NOMO-1 treated with DMSO at 0.1 percent for 48 hours (cell line): ENCODE measurements around the gene CD74.

Experiments
- DNase-seq: peaks from one replicate; lab custom pipeline; 2025; ENCODE audit not compliant: unreplicated experiment; lab: John Stamatoyannopoulos, UW

Gene CD74

DNA sequence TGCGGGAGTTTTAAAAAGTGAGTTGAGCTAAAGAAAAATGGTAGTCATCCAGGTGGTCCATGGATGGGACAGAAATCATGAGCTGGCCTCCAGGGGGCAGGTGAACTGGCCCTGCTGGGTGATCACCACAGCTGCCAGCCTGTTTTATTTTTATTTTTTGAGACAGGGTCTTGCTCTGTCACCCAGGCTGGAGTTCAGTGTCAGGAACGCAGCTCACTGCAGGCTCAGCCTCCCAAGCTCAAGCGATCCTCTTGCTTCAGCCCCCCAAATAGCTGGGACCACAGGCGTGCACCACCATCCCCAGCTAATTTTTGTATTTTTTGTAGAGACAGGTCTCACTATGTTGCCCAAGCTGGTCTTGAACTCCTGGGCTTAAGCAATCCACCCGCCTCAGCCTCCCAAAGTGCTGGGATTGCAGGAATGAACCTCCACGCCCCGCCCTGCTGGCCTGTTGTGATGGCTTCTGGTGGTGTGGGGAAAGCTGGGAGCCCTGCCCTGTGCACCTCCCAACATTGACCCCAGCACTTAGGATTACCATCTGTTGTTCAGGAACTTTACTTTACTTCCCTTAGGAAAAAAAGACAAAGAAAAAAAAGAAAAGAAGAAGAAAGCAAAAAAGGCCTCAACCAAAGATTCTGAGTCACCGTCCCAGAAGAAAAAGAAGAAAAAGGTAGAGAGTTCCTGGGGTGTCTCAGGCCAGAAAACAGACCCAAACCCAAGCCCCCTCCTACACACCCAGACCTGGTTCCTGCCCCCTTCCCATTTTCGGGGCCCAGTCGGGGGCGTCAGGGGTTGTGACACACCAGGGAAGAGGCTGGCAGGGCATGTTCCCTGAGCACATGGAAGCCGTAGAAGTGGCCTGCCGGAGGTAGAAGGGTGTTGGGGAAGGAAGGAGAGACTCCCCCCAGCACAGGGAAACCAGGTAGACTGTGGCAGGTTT is 14.7 kb downstream of the CD74 start:
- no peak for DNase-seq

DNA sequence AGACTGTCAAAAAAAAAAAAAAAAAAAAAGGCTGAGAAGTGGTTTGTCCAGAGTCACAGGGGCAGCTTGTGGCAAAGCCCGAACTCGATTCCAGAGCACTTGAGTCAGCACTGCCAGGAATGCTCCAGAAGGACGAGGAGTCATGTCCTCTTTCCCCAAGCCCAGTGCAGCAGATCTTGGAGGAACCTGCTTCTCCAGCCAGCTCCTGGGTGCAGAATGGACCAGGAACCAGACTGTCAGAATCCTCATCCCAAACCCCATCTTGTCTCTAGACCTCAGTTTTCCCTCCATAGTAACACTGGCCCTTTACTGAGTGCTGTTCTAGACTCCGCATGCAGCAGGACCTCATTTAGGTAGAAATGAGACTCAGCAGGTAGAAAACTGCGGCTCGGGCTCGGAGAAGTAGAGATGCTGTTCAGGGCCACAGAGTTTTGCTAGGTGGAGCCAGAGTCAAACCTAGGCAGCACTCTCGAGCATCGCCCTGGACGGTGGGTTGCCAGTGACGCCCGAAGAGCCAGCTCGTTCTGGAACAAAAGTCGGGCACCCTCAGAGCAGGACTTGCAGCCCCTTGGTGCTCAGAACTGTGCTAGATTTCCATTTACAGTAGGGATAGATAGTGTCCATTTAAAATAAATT is 15.4 kb downstream of the CD74 start:
- no peak for DNase-seq

DNA sequence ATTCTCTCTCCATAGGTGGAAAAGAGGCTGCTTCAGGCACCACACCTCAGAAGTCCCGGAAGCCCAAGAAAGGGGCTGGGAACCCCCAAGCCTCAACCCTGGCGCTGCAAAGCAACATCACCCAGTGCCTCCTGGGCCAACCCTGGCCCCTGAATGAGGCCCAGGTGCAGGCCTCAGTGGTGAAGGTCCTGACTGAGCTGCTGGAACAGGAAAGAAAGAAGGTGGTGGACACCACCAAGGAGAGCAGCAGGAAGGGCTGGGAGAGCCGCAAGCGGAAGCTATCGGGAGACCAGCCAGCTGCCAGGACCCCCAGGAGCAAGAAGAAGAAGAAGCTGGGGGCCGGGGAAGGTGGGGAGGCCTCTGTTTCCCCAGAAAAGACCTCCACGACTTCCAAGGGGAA is 16.4 kb downstream of the CD74 start:
- DNase-seq: no peak

DNA sequence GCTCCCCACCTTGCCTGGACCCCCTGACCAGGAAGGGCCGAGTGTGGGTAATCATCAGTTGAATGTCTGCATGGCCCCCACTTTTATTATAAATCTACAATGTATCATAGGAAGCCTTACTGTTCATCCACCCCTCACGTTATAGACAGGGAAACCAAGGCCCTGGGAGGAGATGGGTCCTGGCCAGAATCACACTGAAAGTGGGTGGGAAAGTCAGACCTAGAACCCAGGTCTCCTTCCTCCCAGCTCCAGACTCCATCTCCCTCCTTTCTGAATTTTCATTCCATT is 17.1 kb downstream of the CD74 start:
- no peak for DNase-seq

DNA sequence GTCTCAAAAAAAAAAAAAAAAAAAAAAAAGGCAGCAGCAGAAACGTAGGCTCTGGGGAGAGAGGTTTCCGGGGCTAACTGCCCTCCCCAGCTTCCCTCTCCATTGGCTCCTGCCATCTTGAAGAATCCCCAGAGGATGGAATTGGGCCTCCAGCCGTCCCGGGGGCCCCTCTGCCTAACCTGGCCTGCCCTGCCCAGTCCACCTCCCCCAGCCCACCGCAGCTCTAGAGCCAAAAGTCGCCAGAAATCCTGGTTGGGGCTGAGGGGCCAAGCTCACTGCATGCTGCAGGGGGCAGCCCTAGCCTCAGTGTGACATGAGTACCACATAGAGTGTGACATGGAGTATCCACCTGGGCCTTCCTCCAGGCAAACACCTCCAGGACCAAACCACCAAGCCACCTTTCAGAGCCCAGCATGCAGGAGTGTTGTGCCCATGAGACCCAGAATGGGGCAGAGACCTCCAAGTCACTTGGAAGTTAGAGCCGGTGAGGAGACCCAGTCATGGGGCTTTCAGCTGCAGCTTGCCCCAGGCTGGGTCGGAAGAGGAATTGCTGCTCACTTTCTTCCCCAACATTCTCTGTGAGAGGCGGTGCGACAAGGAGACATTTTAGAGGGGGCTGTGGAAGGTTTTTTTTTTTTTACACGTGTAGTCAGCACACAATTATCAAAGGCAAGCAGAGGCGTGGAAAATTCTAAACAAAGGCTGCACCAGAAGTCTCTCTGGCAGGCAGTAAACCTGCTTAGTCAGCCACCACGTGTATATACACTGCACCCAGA is 17.6 kb downstream of the CD74 start:
- DNase-seq: no peak

DNA sequence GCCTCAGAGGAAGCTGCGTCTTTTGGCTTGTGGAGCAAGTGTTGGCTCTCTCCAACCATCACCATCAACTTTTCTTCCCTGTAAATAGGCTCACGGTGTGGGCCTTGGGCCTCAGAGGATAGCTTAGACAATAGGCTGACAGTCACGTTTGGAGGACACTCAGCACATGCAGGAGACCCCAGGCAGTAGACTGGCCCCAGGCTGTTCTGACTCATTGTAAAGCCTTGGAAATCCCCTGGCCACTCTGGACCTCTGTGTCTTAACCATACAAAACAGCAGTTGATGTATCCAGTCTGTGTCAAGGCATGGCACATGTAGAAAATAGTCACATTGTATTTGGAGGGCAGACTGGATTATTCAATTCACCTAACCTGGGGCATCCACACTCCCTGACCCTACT is 18.6 kb downstream of the CD74 start:
- no peak for DNase-seq

DNA sequence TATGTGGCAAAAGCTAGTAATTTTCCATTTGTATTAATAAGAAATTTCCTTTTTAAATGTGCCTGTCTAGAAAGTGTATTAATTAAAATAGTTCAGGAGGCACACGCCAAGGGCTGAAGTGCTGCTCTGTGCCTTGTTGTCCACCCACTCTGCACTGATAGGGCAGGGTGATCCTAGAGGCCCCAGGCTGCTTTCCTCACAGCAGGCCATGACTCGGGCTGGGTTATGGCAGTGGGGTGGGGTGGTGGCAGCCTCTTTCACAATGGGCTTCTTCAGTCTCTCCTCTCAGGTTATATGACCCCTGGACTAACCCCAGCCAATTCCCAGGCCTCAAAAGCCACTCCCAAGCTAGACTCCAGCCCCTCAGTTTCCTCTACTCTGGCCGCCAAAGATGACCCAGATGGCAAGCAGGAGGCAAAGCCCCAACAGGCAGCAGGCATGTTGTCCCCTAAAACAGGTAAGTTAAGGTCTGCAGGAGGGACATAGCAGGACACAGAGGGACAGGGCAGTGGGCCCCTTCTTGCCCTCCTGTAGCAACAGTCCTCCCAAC is 19.5 kb downstream of the CD74 start:
- DNase-seq: no peak

DNA sequence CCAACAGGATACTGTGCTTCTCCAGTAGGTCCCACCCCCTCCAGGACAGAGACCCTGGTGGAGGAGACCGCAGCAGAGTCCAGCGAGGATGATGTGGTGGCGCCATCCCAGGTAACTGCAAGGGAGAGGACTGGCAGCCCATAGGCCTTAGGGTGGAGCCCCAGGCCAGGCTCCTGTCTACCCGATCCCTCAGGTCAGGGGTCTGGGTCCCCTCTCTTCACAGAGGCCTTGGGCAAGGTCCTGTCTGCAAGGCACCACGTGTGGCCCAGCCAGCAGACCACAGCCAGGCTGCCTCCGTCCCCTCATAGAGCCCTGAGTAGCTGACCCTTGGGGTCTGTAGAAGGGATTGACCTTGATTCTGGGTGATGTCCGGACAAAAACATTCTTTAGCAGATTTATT is 20.0 kb downstream of the CD74 start:
- DNase-seq: no peak

DNA sequence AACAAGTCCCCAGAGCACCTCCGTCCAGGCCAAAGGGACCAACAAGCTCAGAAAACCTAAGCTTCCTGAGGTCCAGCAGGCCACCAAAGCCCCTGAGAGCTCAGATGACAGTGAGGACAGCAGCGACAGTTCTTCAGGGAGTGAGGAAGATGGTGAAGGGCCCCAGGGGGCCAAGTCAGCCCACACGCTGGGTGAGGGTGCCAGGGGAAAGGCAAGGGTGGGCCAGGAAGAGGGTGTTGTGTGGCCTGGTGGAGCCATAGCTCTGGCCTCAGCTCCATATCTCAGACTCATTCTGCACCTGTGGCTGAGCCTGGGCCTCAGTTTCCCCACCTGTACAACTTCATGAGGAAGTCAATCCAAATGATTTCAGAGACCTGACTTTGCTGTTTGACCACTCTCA is 20.7 kb downstream of the CD74 start:
- DNase-seq: no peak

DNA sequence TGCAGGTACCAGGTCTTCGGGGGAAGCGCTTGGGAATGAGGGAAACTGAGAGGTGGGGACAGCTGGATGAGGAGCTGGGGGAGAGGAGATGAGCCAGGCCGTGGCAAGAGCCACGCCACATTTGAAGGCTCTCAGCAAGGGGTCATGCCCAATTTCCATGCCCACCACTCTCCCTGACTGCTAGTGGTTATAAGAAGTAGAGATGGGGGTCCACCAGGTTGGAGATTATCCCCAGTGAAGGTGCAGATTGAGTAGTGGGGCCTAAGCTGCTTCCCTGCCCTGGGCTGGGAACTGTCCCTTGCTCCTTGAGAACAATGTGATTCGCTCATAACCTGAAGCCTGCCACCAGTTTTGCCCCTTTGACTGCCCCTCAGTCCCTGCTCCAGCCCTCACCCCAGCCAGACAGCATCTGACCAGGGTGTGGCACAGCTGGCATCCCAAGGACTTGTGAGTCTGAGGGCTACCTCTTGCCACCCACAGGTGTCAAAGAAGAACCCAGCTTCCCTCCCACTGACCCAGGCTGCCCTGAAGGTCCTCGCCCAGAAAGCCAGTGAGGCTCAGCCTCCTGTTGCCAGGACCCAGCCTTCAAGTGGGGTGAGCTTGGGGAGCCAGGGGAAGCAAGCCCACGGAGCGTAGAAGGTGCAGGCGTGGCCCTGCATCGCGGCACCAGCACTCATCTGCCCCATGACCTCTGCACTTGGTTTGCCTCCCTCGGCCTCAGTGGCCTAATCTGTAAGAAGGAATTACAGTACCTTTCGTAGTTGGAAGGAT is 21.5 kb downstream of the CD74 start:
- DNase-seq: no peak

DNA sequence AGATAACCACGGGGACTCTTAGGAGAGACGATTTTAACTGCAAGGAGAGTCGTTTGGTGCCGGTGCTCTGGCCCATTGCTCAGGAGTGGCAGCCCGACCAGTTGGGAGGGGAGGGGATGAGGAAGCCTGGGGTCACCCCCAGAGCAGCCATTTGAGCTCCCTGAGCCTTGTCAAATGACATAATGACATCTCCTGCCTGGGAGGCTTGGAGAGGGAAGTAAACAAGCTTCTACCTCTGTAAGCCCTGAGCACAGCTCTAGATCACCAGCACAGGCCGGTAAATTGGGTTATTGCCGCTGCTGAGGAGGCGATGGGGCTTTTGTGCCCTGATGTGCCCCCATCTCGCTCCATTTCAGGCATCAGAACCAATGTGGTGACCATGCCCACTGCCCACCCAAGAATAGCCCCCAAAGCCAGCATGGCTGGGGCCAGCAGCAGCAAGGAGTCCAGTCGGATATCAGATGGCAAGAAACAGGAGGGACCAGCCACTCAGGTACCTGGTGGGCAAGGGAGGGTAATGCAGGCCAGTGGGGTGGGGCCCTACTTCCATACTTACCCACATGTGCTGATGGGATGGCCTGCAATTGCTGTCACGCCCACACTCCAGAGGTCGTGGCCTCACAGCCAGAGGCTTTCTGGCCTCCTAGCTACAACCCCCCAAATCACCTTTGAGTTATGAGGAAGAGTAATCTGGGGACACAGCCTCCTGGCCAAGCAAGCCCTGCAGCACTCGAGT is 23.0 kb downstream of the CD74 start:
- DNase-seq: no peak

DNA sequence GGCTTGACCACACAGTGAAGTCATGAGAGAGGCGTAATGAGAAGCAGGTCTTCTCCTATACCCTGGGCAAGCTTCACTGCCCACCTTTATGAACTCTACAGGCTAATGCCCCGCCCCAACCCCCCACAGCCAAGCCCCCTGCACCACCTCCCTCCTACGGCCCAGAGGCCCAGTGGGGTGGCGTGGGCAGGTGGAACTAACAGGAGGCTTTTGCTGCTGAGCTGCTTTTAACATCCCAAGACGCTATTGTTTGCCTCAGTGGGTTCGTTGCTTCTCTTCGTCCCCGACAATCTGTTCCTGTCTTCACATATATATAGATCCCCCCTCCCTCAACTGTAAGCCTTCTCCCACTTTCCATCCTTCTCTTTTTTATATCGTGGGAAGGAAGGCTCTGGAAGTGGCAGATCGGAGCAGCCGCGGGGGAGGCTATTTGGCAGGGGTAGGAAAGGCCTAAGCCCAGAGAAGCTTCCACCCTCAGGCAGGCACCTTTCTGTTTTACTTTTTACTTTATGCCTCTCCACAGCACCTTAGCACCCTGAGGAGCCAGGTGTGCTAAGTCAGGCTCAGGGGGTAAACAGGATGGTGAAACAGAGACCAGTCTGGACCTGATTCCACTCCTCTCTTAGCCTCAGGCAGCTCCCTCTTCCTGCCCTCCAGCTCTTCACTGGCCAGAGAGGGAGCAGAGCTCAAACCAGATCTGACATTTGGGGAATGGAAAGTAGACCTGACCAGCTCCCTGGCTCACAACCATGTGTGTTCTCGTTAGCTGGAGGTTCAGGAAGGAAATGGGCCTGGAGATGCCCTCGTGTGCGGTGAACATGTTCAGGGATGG is 26.5 kb downstream of the CD74 start:
- no peak for DNase-seq

DNA sequence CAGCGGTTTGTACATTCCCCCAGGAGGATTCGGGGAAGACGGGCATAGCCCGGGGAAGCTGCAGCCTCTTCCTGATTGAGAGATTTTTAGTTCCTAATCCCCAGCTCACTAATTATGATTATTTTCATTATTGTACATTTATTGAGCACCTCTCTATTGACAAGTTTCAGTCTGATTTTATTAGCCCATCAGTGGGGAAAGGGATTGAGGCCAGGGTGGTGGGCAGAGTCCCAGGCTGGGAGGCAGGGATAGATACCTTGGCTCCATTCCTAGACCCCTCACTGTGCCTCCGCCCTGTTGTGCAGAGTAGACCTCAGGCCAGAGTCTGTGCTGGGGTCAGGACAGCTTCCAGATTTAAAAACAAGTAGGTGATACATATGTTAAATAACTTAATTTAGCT is 28.0 kb downstream of the CD74 start:
- DNase-seq: no peak

DNA sequence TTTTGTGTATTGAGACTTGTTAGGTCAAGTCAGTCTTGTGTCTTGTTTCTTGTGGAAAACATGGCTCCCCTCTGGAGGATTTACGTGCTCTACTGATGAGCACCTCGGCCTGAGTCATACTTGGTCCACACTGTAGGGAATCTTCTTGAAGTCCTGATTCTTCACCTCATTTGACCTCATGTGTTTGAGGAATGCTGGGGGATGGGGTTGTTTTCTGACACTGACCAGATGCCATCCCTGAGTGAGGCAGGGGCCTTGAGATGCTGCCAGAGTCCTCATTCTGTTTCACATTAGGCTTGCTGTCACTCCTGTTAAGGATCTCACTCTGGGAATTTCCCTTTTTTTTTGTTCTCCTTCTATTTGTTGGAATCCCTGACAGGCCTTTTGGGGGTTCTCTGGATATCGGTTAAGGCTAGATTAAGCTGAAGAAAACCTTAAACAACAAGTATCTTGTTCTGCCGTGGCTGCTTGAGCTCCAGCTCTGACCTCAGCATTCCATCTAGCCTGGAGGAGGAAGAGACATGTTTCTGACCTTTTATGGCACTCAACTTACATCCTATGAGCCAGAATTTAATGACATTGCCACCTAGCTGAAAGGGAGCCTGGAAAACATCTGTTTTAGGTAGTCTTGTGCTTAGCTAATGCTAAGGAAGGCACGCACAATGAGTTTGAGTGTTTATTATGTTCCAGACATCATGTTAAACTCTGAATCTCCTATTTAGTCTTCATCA is 34.6 kb downstream of the CD74 start:
- no peak for DNase-seq

DNA sequence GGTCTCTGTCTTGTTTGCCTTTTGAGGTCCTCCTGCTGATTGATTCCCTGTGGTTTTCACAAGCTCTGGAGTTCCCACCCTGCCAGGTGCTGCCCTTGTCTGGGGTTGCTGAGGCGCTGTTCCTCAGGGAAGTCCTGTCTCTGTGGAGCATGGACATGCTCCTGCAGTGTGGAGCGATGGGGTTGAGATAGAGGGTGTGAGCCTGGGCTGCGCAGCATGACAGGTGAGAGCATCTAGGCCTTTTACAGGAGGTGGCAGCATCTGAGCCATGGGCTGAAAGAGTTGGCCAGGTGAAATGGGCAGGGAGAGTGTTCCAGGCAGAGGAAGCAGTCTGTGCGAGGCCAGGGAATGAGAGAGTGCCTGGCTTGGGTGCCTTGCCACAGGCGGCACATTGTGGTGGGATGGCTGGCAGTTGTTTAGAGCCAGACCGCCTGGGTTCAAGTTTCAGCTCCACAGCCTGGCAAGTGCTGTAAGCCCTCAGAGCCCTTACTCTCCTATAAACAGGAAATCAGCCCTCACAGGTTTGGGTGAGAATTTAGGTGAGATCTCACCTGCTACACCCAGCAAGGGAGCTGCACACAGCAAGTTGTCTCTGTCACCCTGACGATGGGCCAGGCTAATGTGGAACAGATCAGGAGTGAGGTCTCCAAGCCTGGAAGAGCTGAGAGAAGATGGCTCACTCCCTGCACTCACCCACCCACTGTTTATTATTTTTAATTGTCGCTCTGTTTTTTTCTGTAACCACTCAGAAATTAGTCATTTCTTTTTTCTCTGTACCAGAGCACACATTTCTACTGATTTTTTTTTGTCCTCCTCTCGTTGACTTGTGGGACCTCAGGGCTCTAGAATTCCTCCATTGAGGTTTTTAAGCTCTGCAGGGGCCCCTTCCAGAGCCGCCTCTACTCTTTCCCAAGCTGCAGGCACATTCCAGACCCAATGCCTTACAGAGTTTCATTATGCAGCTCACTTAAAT is 35.6 kb downstream of the CD74 start:
- no peak for DNase-seq

DNA sequence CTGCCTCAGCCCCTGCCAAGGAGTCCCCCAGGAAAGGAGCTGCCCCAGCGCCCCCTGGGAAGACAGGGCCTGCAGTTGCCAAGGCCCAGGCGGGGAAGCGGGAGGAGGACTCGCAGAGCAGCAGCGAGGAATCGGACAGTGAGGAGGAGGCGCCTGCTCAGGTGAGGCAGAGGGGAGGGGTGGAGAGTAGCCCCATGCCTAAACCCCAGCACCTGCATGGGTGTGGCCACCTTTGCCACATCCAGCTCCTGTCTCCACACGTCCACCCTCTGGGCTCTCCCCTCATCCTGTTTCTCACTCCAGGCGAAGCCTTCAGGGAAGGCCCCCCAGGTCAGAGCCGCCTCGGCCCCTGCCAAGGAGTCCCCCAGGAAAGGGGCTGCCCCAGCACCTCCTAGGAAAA is 38.1 kb downstream of the CD74 start:
- DNase-seq: no peak

DNA sequence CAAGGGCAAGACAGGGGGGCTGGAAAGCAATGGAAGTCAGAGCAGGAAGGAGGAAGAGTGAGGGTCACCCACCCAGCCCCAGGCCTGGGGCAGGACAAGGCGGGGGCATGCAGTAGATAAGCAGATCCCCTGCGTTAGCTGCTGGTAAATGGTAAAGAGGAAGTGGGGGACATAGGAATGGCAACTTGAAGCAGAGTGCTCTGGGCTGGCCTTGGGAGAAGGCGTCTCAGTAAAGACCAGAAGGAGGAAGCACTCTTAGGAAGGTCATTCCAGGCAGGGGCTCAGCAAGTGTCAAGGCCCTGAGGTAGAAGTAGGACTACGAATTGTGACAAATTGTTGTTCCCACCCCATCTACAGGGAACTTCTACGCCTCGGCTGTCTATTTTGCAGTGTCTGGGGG is 40.1 kb downstream of the CD74 start:
- no peak for DNase-seq

DNA sequence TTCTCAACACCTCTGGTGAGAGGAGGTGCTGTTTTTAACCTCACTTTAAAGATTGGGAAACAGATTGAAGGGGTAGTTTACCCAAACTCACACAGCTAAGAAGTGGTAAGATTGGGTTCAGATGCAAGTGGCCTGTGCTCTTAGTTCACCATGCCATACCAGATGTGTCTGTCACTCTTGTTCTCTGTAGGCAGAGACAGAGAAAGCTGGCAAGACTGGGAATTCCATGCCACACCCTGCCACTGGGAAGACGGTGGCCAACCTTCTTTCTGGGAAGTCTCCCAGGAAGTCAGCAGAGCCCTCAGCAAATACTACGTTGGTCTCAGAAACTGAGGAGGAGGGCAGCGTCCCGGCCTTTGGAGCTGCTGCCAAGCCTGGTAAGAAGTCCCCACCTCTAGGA is 44.2 kb downstream of the CD74 start:
- DNase-seq: no peak
